ENCODE measurements around the gene OGDH.
"Not testable (repeated sequence)": the region's sequence is repeated elsewhere in the genome, so short reads cannot be mapped to it uniquely, and the experiment has no call there.

The OGDH gene

DNA sequence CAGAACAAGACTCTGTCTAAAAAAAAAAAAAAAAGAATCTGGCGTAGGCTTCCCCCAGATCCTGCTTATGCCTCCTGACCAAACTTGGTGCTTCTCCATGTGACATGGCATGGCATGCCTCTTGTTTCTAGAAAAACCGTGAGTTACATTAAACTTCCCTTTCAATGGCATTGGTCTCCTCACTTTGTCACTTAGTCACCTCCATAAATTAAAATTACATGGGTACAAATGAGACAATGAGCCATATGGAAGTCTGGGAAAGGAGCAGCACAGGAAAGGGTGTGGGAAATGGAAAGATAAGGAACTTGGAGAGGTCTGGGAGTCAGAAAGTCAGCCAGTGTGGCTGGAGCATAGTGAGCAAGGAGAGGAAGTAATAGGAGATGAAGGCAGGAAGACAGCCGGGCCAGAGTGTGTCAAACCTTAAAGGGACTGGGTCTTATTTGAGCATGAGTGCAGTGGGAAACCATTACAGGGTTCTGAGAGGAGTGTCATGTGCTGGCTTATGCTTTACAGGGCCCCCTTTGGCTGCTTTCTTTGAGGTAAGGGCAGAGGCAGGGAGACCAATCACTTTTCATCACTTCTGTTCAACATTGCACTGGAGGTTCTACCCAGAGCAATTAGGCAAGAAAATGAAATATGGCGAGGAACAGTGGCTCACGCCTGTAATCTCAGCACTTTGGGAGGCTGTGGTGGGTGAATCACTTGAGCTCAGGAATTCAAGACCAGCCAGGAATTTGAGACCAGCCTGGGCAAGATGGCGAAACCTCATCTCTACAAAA, 120.9 kb downstream of the OGDH start:
- peak overlapping the region; percentile 81 for H3K27ac ChIP-seq
- DNase-seq (ENCODE audit: low read depth, low spot score): peak; percentile 34

DNA sequence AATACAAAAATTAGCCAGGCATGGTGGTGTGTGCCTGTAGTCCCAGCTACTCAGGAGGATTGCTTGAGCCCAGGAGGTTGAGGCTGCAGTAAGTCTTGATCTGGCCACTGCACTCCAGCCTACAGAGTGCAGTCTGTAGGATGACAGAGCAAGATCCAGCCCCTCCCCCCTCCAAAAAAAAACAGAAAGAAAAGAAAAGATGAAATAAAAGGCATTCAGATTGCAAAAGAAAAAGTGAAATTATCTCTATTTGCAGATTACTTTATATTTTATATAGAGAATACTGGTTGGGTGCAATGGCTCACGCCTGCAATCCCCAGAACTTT, 121.5 kb downstream of the OGDH start:
- no peak for DNase-seq (ENCODE audit: low read depth, low spot score)
- peak overlapping the region; percentile 81 for H3K27ac ChIP-seq

DNA sequence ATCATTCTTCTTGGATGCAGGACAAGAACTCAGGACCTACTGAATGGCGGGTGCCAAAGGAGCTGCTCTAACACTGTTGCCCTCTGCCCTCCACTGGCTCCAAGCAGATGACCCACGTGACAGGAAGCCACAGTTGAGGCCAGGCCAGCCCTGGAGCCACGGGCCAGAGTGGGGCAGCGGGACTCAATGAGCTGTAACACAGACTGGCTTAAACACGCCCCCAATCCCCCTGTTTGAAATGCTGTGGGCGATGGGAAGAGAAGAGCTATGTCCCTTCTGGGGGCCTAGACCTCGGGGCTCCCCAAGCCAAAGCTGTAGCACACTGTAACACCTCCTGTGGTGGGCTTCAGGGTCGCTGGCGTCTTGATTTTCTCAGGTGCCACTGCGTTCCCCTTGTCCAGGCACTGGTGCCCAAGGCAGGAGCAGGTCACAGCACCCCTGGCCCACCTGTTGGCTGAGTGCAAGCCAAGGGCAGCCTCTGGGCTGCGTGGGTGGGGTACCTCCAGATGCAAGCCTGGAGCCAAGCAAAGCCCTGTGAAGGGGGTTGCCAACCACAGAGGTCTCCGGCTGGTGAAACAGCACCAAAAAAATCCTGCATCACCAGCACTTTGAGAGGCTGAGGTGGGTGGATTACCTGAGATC, 123.6 kb downstream of the OGDH start:
- DNase-seq (ENCODE audit: low read depth, low spot score): no peak
- H3K27ac ChIP-seq: no peak overlapping the region

DNA sequence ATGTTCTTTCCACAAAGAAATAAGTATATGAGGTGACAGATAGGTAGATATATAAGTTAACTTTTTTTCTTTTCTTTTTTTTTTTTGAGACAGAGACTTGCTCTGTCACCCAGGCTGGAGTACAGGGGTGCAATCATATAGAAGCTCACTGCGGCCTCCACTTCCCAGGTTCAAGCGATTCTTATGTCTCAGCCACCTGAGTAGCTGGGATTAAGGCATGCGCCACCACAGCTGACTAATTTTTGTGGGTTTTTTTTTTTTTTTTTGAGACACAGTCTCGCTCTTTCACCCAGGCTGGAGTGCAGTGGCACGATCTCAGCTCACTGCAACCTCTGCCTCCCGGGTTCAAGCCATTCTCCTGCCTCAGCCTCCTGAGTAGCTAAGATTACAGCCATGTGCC, 126.5 kb downstream of the OGDH start:
- peak overlapping the region; percentile 97 for H3K27ac ChIP-seq

DNA sequence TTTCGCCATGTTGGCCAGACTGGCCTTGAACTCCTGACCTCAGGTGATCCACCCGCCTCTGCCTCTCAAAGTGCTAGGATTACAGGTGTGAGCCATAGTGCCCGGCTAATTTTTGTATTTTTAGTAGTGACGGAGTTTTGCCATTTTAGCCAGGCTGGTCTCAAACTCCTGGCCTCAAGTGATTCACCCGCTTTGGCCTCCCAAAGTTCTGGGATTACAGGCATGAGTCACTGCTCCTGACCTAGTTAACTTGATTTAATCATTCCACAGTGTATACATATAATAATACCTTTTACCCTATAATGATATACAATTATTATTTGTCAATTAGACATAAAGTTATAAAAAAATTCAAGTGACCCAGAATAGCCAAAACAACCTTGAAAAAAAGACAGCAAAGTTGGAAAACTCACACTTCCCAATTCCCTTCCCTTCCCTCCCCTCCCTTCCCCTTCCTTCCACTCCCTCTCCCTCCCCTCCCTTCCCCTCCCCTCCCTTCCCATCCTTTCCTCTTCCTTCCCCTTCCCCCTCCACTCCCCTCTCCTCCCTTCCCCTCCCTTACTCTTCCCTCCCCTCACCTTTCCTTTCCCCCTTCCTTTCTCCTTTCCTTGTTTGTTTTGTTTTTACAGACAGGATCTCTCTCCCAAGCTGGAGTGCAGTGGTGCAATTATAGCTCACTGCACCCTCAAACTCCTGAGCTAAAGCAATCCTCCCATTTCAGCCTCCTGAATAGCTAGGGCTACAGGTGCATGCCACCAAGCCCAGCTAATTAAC, 127.5 kb downstream of the OGDH start:
- H3K27ac ChIP-seq: peak overlapping the region; percentile 97
- peak; percentile 36 for DNase-seq (ENCODE audit: low read depth, low spot score)

More for the DNA sequence above, 126.5 kb downstream of the OGDH start:
- not testable (repeated sequence) for DNase-seq (ENCODE audit: low read depth, low spot score)

DNA sequence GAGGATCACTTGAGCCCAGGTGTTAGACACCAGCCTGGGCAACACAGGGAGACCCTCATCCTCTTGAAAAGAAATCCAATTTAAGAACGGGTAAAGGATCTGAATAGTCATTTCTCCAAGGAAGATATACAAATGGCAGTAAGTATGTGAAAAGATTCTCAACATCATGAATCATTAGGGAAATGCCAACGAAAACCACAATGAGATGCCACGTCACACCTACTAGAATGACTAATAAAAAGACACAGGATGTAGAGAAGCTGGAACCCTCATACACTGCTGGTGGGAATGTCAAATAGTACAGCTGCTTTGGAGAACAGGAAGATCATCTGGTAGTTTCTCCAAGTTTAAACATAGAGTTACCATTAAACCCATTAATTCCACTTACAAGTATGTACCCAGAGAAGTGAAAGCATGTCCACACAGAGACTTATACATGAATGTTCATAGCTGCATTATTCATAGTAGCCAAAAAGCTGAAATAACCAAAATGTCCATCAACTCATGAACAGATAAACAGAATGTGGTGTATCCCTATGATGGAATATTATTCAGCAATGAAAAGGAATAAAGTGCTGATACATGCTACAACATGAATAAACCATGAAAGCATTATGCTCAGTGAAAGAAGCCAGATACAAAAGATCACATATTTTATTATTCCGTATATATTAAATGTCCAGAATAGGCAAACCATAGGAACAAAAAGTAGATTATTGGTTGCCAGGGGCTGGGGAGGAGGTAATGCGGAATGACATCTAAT, 129.2 kb downstream of the OGDH start:
- DNase-seq (ENCODE audit: low read depth, low spot score): peak; percentile 86

DNA sequence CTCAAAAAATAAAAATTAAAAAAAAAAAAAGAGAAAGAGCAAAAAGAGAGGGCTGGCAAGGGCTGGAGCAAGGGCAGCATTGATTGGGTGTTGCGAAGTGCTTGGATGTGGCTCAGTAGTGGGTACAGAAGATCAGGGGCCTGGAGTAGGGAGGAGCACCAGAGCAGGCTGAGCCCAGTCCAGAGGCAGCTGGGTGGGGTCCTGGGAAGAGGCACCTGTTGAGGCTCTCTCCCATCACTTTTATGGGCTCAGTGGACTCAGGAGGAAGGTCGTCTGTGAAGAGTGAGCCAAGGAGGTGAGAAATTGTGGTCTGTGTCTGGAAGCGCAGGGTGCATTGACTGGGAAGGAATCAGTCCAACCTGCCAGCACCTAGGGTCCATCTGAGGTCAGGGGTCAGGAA, 130.5 kb downstream of the OGDH start:
- no peak for DNase-seq (ENCODE audit: low read depth, low spot score)

More for the DNA sequence above, 129.2 kb downstream of the OGDH start:
- peak overlapping the region; percentile 97 for H3K27ac ChIP-seq

DNA sequence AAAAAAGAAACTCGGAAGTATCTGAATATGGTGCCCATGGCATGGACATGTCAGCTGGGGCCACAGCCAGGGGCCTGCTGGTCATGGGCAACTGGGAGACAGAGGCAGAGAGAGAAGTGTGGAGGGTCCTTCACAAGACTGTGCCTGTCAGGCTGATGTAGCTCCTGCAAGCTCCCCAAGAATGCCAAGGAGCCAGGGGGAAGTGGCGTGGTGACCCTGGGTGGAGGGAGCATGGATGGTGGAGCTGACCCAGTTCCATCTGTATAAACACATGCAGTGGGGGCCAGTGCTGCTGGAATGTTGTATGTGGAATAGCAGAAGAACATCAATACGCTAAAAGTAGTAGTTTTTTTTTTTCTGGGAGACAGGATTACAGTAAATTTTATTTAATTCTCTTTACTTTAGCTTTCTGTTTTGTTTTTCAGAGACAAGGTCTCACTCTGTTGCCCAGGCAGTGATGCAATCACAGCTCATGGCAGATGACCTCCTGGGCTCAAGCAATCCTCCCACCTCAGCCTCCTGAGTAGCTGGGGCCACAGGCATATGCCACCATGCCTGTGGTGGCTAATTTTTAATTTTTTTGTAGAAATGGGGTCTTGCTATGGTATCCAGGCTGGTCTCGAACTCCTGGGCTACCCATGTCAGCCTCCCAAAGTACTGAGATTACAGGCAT, 131.8 kb downstream of the OGDH start:
- DNase-seq (ENCODE audit: low read depth, low spot score): no peak
- no peak overlapping the region for H3K27ac ChIP-seq

More for the DNA sequence above, 130.5 kb downstream of the OGDH start:
- H3K27ac ChIP-seq: peak overlapping the region; percentile 97

DNA sequence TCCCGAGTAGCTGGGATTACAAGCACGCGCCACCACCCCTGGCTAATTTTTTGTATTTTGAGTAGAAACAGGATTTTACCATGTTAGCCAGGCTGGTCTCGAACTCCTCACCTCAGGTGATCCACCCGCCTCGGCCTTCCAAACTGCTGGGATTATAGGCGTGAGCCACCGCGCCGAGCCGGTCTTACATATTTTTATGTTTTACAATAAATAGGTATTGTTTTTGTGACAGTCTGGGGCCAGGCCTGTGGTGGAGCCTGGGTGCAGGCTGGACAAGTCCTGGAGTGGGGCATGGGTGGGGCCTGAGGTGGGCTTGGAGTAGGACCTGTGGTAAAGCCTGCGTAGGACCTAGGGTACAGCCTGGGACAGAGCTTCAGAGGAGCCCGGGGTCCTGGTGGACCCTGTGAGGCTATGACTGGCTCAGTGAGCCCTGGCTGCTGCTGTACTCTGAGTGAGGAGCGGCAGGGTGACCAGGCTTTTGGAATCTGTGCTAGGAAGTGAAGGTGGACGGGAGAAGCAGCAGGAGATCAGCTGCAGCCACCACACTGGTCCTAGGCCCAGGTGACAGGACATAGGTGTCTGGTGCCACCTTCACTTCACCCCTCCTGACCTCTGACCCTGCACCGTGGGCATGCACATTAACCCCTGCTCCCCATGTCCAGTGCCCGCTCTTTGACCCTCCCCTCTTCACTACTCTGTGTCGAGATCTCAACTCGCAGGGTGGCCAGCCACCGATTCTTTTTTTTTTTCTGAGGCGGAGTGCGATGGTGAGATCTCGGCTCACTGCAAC, 132.6 kb downstream of the OGDH start:
- no peak overlapping the region for H3K27ac ChIP-seq
- no peak for DNase-seq (ENCODE audit: low read depth, low spot score)

DNA sequence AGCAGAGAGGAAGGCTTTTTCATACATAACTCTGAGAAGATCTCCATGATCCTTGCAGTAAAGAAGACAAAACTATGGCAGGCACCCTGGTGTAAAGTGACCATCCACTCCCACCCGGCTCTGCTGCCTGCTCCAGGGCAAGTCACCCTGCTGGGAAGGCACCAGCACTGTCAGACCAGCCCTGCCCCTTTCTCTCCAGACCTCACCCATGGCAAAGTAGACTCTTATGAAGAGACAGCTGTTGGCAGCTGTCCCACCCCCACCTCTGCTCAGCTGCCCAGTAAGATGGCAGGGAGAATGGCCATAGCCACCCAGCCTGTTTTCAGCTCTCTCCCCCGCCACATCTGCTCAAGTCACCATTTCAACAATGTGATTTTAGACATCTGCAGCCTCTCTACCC, 133.6 kb downstream of the OGDH start:
- DNase-seq (ENCODE audit: low read depth, low spot score): no peak
- H3K27ac ChIP-seq: no peak overlapping the region

DNA sequence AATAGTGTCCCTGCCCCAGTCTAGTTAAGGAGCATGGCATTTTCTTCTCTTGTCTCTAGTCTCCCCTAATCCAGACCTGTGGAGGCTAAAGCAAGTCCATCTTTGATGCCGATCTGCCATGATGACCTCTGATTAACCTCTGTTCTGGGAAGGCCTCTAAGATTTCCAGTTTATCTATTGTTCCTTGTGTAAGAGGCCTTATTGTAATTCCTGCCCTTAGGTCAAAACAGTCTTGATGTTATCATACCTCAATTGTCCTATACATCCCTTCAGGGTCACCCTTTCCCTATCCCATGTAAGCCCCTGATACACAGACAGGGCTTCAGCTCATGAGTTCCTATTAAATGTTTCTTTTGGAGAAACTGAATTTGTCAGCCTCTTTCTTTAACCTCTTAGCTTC, 137.3 kb downstream of the OGDH start:
- peak overlapping the region; percentile 63 for H3K27ac ChIP-seq
- DNase-seq (ENCODE audit: low read depth, low spot score): no peak

DNA sequence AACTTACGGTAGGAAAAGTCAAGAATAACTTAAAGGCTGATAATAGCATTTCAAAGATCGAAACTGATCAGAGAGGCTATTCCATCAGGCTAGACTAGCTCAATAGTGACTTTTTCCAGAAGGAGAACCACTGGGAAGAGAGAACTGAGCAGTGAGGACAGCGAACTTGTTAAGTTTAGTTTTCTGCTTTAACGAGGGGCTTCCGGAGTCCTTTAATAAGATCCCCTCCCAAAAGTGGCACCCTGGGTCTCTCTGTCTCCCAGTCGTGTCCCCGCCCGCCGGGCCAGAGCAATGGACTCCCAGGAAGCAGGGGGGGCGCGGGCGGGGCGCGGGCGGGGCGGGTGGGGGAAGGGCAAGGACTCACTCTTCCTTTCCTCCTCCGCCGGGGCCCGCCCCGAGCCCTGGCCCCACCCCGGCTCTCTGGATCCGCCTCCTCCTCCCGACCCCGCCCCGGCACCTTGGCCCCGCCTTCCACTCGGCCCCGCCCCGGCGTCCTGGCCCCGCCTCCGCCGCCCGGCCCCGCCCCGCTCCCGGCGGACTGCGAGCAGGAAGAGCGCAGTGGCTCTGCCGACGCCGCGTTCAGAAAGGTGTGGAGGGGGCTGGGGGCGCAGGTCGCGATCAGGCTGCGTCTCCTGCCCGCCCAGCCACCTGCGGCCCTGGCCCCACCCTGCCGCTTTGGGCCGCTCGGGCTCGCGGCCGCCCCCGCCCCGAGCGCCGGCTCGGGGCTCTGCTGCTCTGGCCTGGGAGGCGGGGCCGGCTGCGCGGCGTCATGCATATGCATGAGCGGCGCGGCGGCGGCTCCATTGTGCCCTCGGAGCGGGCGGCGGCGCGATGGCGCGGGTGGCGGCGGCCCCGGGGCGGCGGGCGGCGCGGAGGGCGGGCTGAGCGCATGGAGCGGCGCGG, 141.9 kb downstream of the OGDH start, which contains the start of gene ZMIZ2:
TSS of gene ZMIZ2 (plus strand) at position 803 of the 903 bp plus-strand sequence. CDS start 7,403 bp downstream, outside the sequence.
- peak; percentile 40 for DNase-seq (ENCODE audit: low read depth, low spot score)

DNA sequence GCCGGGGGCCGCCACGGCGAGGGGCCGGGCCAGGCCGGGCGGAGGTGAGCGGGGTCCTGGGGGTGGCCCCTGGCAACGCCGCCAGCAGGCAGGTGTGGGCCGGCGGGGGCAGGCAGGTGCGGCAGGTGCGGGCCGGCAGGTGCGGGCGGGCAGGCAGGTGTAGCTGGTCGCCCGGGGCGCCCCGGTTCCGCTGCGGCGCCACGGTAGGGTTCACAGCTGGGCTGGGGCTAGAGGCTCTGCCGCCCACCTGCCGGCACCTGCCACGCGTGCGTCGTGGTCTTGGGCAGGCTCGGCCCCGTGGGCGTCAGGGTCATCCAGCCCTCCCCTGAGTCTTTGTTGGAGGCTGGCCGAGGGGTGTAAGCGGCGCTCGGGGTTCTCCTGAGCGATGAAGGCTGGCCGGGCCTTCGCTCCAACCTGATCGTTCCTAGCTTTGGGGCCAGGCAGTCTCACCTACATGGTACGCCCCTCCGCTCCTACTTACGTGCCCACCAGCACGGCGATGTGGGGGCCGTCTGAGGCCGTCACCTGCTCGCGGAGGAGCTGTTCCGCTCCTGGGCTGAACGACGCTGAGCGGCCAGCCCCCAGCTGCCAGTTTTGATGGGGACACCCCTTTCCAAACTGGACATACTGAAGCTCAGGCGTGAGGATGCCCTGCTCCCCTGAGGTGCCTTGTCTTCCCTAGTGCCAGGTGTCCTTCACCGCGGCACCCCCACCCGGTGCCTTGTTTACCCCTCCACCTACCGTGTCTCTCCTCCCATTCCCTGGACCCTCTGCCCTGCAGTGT, 142.7 kb downstream of the OGDH start:
- DNase-seq (ENCODE audit: low read depth, low spot score): no peak
- peak overlapping the region; percentile 88 for H3K27ac ChIP-seq

More for the DNA sequence above, 141.9 kb downstream of the OGDH start, which contains the start of gene ZMIZ2:
- H3K27ac ChIP-seq: peak within 1 kb of the TSS; percentile 88

DNA sequence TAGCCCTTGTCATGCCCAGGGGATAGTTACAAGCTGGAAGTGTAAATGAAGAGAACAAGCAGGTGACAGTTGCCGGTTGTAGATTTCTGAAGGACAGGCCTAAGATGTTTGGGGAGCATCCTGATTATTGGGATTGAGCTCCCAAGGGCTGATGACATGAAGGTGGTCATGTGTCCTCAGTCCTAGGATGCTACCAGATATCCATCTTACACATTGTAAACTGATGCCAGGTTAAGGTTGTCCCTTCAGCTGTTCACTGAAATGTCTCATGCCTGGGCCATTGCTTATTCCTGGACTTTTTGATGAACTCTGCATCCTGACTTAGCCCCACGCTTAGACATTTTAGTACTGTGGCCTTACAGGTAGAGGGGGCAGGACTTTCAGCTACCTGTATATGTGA, 143.6 kb downstream of the OGDH start:
- H3K27ac ChIP-seq: no peak overlapping the region
- no peak for DNase-seq (ENCODE audit: low read depth, low spot score)

DNA sequence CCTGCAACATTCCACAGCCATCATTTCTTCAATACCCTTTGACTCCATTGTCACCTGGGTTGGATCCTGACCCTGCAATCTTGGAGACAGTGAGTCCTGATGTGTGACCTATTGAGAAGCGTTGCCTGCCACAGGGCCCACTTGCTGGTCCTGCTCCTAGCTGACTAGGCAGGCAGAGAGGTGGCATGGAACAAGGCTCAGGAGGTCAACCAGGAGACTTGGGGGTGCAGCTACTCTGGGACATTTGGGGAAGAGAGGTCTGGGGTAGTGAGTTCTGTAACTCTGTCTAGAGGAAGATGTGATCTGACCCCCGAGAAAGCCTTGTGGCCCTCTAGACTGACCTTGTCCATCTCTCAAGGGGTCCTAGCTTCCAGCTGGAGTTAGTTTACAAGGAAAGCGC, 144.0 kb downstream of the OGDH start:
- H3K27ac ChIP-seq: no peak overlapping the region
- no peak for DNase-seq (ENCODE audit: low read depth, low spot score)

DNA sequence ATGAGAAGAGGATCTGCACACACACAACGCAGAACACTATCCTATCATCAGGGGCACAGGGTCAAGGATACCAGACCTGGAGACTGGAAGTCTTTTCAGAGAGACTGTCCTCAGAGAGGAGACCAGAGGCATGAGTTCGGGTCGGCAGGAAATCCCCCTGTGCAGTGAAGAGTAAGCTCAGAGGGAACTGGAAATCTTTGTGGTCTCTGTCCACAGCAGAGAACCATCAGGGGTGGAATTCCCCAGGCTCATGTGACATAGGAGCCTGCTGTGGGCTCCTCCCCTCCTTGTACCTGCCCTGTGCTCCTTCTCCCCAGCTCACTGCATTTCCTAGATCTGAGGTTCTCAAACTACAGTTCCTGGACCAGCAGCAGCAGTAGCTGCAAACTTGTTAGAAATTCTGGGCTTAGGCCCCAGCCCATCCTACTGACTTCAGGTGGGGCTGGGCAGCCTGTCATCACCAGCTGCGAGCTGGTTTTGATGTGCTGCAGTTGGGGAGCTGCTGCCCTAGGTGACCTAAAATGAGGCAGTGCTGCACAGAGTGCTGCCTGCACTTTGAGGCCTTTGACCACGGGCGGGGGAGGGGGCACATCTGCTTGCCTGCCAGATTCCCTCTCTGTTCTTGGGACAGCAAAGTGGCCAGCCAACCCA, 144.6 kb downstream of the OGDH start:
- H3K27ac ChIP-seq: no peak overlapping the region
- no peak for DNase-seq (ENCODE audit: low read depth, low spot score)

DNA sequence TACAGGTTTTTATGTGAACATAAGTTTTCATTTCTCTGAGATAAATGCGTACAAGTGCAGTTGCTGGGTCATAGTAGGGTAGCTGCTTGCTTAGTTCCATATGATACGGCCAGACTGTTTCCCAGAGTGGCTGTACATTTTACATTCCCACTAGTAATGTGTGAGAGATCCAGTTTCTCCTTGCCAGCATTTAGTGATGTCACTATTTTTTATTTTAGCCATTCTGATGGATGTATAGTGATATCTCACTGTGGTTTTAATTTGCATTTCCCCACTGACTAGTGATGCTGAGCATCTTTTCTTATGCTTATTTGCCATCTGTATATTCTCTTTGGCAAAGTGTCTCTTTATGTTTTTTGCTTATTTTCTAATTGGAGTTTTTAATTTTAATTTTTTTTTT, 146.4 kb downstream of the OGDH start:
- DNase-seq (ENCODE audit: low read depth, low spot score): no peak
- no peak overlapping the region for H3K27ac ChIP-seq
